AML-193 (cell line): Measurements from ENCODE around the gene BMP8B.

Experiments used
- DNase-seq, 2 experiments: peaks; one replicate each; lab custom pipeline; 2025; lab: John Stamatoyannopoulos, UW

BMP8B gene

GRCh38 chr1:39758556-39759435, 29.9 kb downstream of the BMP8B start:
- DNase-seq, result no peak

GRCh38 chr1:39757501-39757900, 31.2 kb downstream of the BMP8B start:
- DNase-seq, result no peak

- no peak for DNase-seq
These were observed 32.6 kb downstream of the BMP8B start for GRCh38 chr1:39755965-39756659.

GRCh38 chr1:39754906-39755504, 33.7 kb downstream of the BMP8B start:
- DNase-seq, result no peak

- DNase-seq, result no peak
These were observed 34.6 kb downstream of the BMP8B start for GRCh38 chr1:39754026-39754570.

- DNase-seq, result no peak
These were observed 35.3 kb downstream of the BMP8B start for GRCh38 chr1:39753132-39754025.

GRCh38 chr1:39752703-39753102, 36.0 kb downstream of the BMP8B start:
- no peak for DNase-seq

GRCh38 chr1:39751595-39751994, 37.1 kb downstream of the BMP8B start:
- DNase-seq, result no peak

- DNase-seq, result no peak
These were observed 43.5 kb downstream of the BMP8B start for GRCh38 chr1:39745016-39745670.

- DNase-seq, result peak; percentile 83 to 90
These were observed 49.9 kb downstream of the BMP8B start, which contains the start of gene PPIE for GRCh38 chr1:39738622-39739366. Gene PPIE, plus strand, starts transcription at chr1:39738882. Its CDS starts 19 bp downstream, at chr1:39738901.

GRCh38 chr1:39737546-39738169, 51.0 kb downstream of the BMP8B start:
- no peak for DNase-seq

- DNase-seq, result no peak
These were observed 52.9 kb downstream of the BMP8B start for GRCh38 chr1:39735731-39736130.

- no peak for DNase-seq
These were observed 55.5 kb downstream of the BMP8B start for GRCh38 chr1:39733161-39733560.

- no peak for DNase-seq
These were observed 55.9 kb downstream of the BMP8B start for GRCh38 chr1:39732730-39733129.

GRCh38 chr1:39729842-39730241, 58.8 kb downstream of the BMP8B start:
- no peak for DNase-seq

GRCh38 chr1:39729030-39729429, 59.6 kb downstream of the BMP8B start:
- DNase-seq, result no peak

GRCh38 chr1:39727932-39728317, 60.7 kb downstream of the BMP8B start:
- DNase-seq, result no peak

GRCh38 chr1:39727221-39727931, 61.3 kb downstream of the BMP8B start:
- DNase-seq, result no peak

GRCh38 chr1:39726600-39726999, 62.1 kb downstream of the BMP8B start:
- DNase-seq, result no peak
